HepG2 (cell line): ENCODE results near the gene PCYOX1L. TPM values are rescaled to one million over a fixed set of nuclear protein-coding genes. Genes with fewer than 3 reads are reported as not detected.
A peak's percentile ranks its signal among the peaks of the same experiment; 100 is the strongest.

ENCODE experiments used
- MAF1 ChIP-seq: sonication (generic); formaldehyde crosslinking; IDR thresholded peaks from 2 replicates; pipeline ENCODE4 v1.5.0; 2020; ENCODE audit warnings: missing genetic modification reagents, borderline replicate concordance
- MEF2D ChIP-seq: sonication (generic); formaldehyde crosslinking; IDR thresholded peaks from 2 replicates; pipeline ENCODE4 v1.5.1; 2020; ENCODE audit warnings: mild to moderate bottlenecking, missing genetic modification reagents
- MYC ChIP-seq: sonication (generic); formaldehyde crosslinking; IDR thresholded peaks from 2 replicates; pipeline ENCODE4 v1.9.0; 2021; ENCODE audit warnings: missing genetic modification reagents, borderline replicate concordance
- NFYB ChIP-seq: sonication (generic); formaldehyde crosslinking; IDR thresholded peaks from 2 replicates; pipeline ENCODE4 v1.4.0; 2020; ENCODE audit warnings: missing genetic modification reagents
- PCBP1 ChIP-seq: fragments of 200-400 bp; formaldehyde crosslinking; IDR thresholded peaks from 2 replicates; pipeline ENCODE4 v1.6.1; 2017; ENCODE audit warnings: mild to moderate bottlenecking, low read depth, low read length, borderline replicate concordance
- SATB2 ChIP-seq: sonication (generic); formaldehyde crosslinking; IDR thresholded peaks from 2 replicates; pipeline ENCODE4 v1.5.0; 2020; ENCODE audit warnings: missing genetic modification reagents
- SIN3B ChIP-seq: fragments of 150-350 bp; IDR thresholded peaks from 2 replicates; pipeline ENCODE4 v1.6.1; 2014; ENCODE audit warnings: low read length
- SKI ChIP-seq: fragments of 450-650 bp; IDR thresholded peaks from one replicate; pipeline ENCODE4 v1.6.1; 2018; ENCODE audit warnings: mild to moderate bottlenecking; ENCODE audit not compliant: partially characterized antibody
- ZNF44 ChIP-seq: sonication (generic); formaldehyde crosslinking; IDR thresholded peaks from 2 replicates; pipeline ENCODE4 v1.5.1; 2020; ENCODE audit warnings: mild to moderate bottlenecking, missing genetic modification reagents
- ZNF547 ChIP-seq: sonication (generic); formaldehyde crosslinking; IDR thresholded peaks from 2 replicates; pipeline ENCODE4 v1.5.1; 2020; ENCODE audit warnings: mild to moderate bottlenecking, missing genetic modification reagents
- ZNF615 ChIP-seq: sonication (generic); formaldehyde crosslinking; IDR thresholded peaks from 2 replicates; pipeline ENCODE4 v1.5.0; 2020; ENCODE audit warnings: mild to moderate bottlenecking, missing genetic modification reagents, borderline replicate concordance
- ZNF670 ChIP-seq: sonication (generic); formaldehyde crosslinking; IDR thresholded peaks from 2 replicates; pipeline ENCODE4 v1.8.0; 2022; ENCODE audit warnings: mild to moderate bottlenecking, missing genetic modification reagents, borderline replicate concordance
- ZNF766 ChIP-seq: sonication (generic); formaldehyde crosslinking; IDR thresholded peaks from 2 replicates; pipeline ENCODE4 v1.5.0; 2020; ENCODE audit warnings: missing genetic modification reagents, borderline replicate concordance
- ZNF839 ChIP-seq: sonication (generic); formaldehyde crosslinking; IDR thresholded peaks from 2 replicates; pipeline ENCODE4 v1.4.0; 2020; ENCODE audit warnings: missing genetic modification reagents, mild to moderate bottlenecking, borderline replicate concordance
- polyA plus RNA-seq, 8 experiments: library from polyadenylated mRNA; depleted of rRNA in 3 of 8; stranded (reverse) in 7 of 8; unstranded in 1 of 8; fragments of >200 nt; fragmentation: Illumina TruSeq in 4 of 8; extraction: Trizol in 4 of 8; gene quantifications; 2 replicates each; pipeline versions ENCODE4 v1.2.1 to v1.2.3, GENCODE V29; 2011 to 2016; ENCODE audit warnings: low read depth in 4 of 8, missing spikeins in 1 of 8, mixed read lengths in 1 of 8; ENCODE audit not compliant: insufficient read depth in 1 of 8
- total RNA-seq, 5 experiments: library from RNA; depleted of rRNA; stranded (reverse); fragments of >200 nt; fragmentation: Illumina TruSeq; extraction: Trizol; gene quantifications; 2 replicates each; pipeline ENCODE4 v1.2.3, GENCODE V29; 2016; ENCODE audit warnings: low read depth in 1 of 5
- TF ChIP-seq, protein P1 (sequence below): sonication (generic); formaldehyde crosslinking; IDR thresholded peaks from 2 replicates; pipeline ENCODE4 v1.5.0; 2020; ENCODE audit warnings: mild to moderate bottlenecking, missing genetic modification reagents
- TF ChIP-seq, protein P2 (sequence below): sonication (generic); formaldehyde crosslinking; IDR thresholded peaks from 2 replicates; pipeline ENCODE4 v1.5.1; 2020; ENCODE audit warnings: missing genetic modification reagents, mild to moderate bottlenecking, borderline replicate concordance
- TF ChIP-seq, protein P3 (sequence below): IDR thresholded peaks from 2 replicates; pipeline ENCODE4 v1.6.1; 2016; ENCODE audit warnings: mild to moderate bottlenecking
- TF ChIP-seq, protein P4 (sequence below), 2 experiments: fragments of 450-650 bp in 1 of 2; sonication (generic) in 1 of 2; formaldehyde crosslinking; IDR thresholded peaks; 2 replicates each; pipeline versions ENCODE4 v1.5.0 to v1.8.0; 2020 to 2022; ENCODE audit warnings: mild to moderate bottlenecking in 1 of 2, missing genetic modification reagents in 1 of 2
- TF ChIP-seq, protein P5 (sequence below): sonication (generic); formaldehyde crosslinking; IDR thresholded peaks from 2 replicates; pipeline ENCODE4 v1.8.1; 2023; ENCODE audit warnings: mild to moderate bottlenecking, missing genetic modification reagents, borderline replicate concordance
- TF ChIP-seq, protein P6 (sequence below): sonication (generic); formaldehyde crosslinking; IDR thresholded peaks from 2 replicates; pipeline ENCODE4 v1.8.0; 2022; ENCODE audit warnings: mild to moderate bottlenecking, missing genetic modification reagents

Gene PCYOX1L
- total and polyA plus RNA-seq, 2 of the 13 experiments (the other 11 are each of a cell fraction or from before 2014, with no cell fraction given), result 1.00 to 3.7 TPM

DNA sequence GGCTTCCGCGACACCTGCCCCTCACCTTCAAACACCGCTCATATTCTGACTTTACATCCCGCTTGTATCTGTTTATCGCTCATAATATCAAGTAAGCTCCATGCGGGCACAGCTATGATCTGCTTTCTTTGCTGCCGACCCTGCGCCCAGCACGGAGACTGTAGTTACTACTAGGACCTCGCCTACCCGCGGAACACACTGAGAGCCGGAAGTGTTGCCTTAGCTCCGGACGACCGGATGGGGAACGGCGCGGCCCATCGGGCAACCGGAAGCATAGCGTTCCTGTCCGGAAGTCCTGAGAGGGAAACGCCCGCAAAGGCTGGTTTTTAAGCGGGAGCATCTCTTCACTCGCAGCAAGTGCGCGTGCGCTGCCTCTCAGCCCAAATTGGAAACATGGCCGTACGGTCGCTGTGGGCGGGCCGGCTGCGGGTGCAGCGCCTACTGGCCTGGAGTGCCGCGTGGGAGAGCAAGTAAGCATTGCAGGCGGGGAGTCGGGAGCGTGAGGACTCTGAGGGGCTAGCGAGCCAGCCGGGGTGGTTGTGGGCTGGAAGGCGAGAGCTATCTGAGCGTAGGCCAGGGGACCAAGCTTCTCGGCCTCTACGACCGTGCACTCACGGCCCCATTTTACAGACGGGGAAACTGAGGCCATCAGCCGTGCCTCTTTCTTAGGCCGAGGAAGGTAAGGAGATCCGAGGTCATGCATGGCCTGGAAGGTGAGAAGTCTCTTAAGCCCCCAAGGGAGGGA lies 12.5 kb upstream of the PCYOX1L start, which contains the start of gene GRPEL2 (continued):
- TF ChIP-seq MYC (CRISPR knock-in tag) (peak; percentile 89; the same call in 1 of the 2 replicates), PCBP1 (peak; percentile 61; the same call in 1 of the 2 replicates), ZNF44 (peak; percentile 90; the same call in 1 of the 2 replicates), SKI (no peak), SATB2 (peak; percentile 47), ZNF615 (CRISPR knock-in tag) (no peak), MAF1 (CRISPR knock-in tag) (0 out of 2 replicates have a peak, but pooled peaks have one; percentile 36), NFYB (CRISPR knock-in tag) (0 out of 2 replicates have a peak, but pooled peaks have one; percentile 10), MEF2D (CRISPR knock-in tag) (peak; percentile 76; the same call in 1 of the 2 replicates), ZNF670 (peak; percentile 86; the same call in 1 of the 2 replicates), ZNF547 (CRISPR knock-in tag) (peak; percentile 85), ZNF839 (CRISPR knock-in tag) (no peak; the same call in 1 of the 2 replicates), SIN3B (no peak; the same call in 1 of the 2 replicates), ZNF766 (CRISPR knock-in tag) (no peak)
- TF ChIP-seq, protein P1, sequence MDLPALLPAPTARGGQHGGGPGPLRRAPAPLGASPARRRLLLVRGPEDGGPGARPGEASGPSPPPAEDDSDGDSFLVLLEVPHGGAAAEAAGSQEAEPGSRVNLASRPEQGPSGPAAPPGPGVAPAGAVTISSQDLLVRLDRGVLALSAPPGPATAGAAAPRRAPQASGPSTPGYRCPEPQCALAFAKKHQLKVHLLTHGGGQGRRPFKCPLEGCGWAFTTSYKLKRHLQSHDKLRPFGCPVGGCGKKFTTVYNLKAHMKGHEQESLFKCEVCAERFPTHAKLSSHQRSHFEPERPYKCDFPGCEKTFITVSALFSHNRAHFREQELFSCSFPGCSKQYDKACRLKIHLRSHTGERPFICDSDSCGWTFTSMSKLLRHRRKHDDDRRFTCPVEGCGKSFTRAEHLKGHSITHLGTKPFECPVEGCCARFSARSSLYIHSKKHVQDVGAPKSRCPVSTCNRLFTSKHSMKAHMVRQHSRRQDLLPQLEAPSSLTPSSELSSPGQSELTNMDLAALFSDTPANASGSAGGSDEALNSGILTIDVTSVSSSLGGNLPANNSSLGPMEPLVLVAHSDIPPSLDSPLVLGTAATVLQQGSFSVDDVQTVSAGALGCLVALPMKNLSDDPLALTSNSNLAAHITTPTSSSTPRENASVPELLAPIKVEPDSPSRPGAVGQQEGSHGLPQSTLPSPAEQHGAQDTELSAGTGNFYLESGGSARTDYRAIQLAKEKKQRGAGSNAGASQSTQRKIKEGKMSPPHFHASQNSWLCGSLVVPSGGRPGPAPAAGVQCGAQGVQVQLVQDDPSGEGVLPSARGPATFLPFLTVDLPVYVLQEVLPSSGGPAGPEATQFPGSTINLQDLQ (CRISPR knock-in tag), result no peak
- TF ChIP-seq, protein P2, sequence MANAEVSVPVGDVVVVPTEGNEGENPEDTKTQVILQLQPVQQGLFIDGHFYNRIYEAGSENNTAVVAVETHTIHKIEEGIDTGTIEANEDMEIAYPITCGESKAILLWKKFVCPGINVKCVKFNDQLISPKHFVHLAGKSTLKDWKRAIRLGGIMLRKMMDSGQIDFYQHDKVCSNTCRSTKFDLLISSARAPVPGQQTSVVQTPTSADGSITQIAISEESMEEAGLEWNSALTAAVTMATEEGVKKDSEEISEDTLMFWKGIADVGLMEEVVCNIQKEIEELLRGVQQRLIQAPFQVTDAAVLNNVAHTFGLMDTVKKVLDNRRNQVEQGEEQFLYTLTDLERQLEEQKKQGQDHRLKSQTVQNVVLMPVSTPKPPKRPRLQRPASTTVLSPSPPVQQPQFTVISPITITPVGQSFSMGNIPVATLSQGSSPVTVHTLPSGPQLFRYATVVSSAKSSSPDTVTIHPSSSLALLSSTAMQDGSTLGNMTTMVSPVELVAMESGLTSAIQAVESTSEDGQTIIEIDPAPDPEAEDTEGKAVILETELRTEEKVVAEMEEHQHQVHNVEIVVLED (CRISPR knock-in tag), result peak; percentile 81
- TF ChIP-seq, protein P3, sequence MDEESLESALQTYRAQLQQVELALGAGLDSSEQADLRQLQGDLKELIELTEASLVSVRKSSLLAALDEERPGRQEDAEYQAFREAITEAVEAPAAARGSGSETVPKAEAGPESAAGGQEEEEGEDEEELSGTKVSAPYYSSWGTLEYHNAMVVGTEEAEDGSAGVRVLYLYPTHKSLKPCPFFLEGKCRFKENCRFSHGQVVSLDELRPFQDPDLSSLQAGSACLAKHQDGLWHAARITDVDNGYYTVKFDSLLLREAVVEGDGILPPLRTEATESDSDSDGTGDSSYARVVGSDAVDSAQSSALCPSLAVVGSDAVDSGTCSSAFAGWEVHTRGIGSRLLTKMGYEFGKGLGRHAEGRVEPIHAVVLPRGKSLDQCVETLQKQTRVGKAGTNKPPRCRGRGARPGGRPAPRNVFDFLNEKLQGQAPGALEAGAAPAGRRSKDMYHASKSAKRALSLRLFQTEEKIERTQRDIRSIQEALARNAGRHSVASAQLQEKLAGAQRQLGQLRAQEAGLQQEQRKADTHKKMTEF (CRISPR knock-in tag), result peak; percentile 87
- TF ChIP-seq, protein P4, sequence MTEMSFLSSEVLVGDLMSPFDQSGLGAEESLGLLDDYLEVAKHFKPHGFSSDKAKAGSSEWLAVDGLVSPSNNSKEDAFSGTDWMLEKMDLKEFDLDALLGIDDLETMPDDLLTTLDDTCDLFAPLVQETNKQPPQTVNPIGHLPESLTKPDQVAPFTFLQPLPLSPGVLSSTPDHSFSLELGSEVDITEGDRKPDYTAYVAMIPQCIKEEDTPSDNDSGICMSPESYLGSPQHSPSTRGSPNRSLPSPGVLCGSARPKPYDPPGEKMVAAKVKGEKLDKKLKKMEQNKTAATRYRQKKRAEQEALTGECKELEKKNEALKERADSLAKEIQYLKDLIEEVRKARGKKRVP (CRISPR knock-in tag; IDR thresholded peaks at IDR 0.05), result peak in 1 of 2 experiments; percentile 72; a peak in 1 of 4 replicates
- TF ChIP-seq, protein P5, sequence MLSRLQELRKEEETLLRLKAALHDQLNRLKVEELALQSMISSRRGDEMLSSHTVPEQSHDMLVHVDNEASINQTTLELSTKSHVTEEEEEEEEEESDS (CRISPR knock-in tag), result 0 out of 2 replicates have a peak, but pooled peaks have one; percentile 53
- TF ChIP-seq, protein P6, sequence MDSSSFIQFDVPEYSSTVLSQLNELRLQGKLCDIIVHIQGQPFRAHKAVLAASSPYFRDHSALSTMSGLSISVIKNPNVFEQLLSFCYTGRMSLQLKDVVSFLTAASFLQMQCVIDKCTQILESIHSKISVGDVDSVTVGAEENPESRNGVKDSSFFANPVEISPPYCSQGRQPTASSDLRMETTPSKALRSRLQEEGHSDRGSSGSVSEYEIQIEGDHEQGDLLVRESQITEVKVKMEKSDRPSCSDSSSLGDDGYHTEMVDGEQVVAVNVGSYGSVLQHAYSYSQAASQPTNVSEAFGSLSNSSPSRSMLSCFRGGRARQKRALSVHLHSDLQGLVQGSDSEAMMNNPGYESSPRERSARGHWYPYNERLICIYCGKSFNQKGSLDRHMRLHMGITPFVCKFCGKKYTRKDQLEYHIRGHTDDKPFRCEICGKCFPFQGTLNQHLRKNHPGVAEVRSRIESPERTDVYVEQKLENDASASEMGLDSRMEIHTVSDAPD (CRISPR knock-in tag), result peak; percentile 61; the same call in 1 of the 2 replicates
